IMR-90 (cell line): Measurements from ENCODE around the gene METTL17. TPM values are rescaled to one million over a fixed set of nuclear protein-coding genes. Genes with fewer than 3 reads are reported as not detected.

ENCODE experiments used
- ATAC-seq: fragments of 200-7000 bp; cut with Tn5 transposase; 2 replicates; pipeline ENCODE4 v1.9.1; 2020; ENCODE audit warnings: low read depth, mild to moderate bottlenecking, moderate library complexity
- BruUV-seq: library from RNA; stranded (reverse); fragments of 400-500 nt; replicated peaks from 2 replicates; lab custom pipeline; 2021; lab: Mats Ljungman, UMichigan
- CTCF ChIA-PET: fragments of 300-600 bp; formaldehyde crosslinking; extraction: SDS; loops from one replicate; lab custom pipeline; 2021; ENCODE audit warnings: antibody characterized with exemption; lab: Yijun Ruan, JAX
- POLR2A ChIA-PET: fragments of 300-600 bp; sonication (Branson Sonifier 250); formaldehyde crosslinking; loops from one replicate; lab custom pipeline; 2022; ENCODE audit warnings: antibody characterized with exemption; ENCODE audit not compliant: unreplicated experiment; lab: Charles Lee
- DNase-seq: peaks from one replicate; pipeline ENCODE4 v3.0.0; 2013
- H2AFZ ChIP-seq: replicated peaks from 2 replicates; pipeline ENCODE3; 2013; ENCODE audit warnings: low read length, mild to moderate bottlenecking; ENCODE audit not compliant: poor library complexity
- H2AK5ac ChIP-seq: 2 replicates; pipeline ENCODE4 v1.6.1; 2013; ENCODE audit warnings: low read depth, low read length, inconsistent platforms
- H2AK9ac ChIP-seq: replicated peaks from 2 replicates; pipeline ENCODE3; 2013; ENCODE audit warnings: mild to moderate bottlenecking, low read depth, low read length, moderate library complexity; ENCODE audit not compliant: poor library complexity
- H2BK120ac ChIP-seq: 2 replicates; pipeline ENCODE4 v1.6.1; 2013; ENCODE audit warnings: low read depth, low read length, inconsistent platforms
- H2BK15ac ChIP-seq: 3 replicates; pipeline ENCODE4 v1.6.1; 2013; ENCODE audit warnings: low read depth, low read length, inconsistent platforms
- H2BK20ac ChIP-seq: 2 replicates; pipeline ENCODE4 v1.6.1; 2013; ENCODE audit warnings: low read depth, mild to moderate bottlenecking, inconsistent platforms, low read length, moderate library complexity
- H2BK5ac ChIP-seq: 2 replicates; pipeline ENCODE4 v1.6.1; 2013; ENCODE audit warnings: mild to moderate bottlenecking, low read depth, low read length, inconsistent platforms; ENCODE audit not compliant: poor library complexity, severe bottlenecking
- H3K14ac ChIP-seq: replicated peaks from 2 replicates; pipeline ENCODE4 v1.6.1; 2013; ENCODE audit warnings: low read depth, low read length, inconsistent platforms
- H3K18ac ChIP-seq: 2 replicates; pipeline ENCODE4 v1.6.1; 2013; ENCODE audit warnings: low read depth, low read length, control low read depth
- H3K23ac ChIP-seq: 2 replicates; pipeline ENCODE4 v1.6.1; 2013; ENCODE audit warnings: low read depth, low read length, inconsistent platforms
- H3K27ac ChIP-seq: 2 replicates; pipeline ENCODE4 v1.5.1; 2013; ENCODE audit warnings: mild to moderate bottlenecking, control low read depth, low read length; ENCODE audit not compliant: insufficient read depth
- H3K27me3 ChIP-seq: 2 replicates; pipeline ENCODE4 v1.6.1; 2013; ENCODE audit warnings: low read length; ENCODE audit not compliant: control insufficient read depth, insufficient read depth
- H3K36me3 ChIP-seq: 2 replicates; pipeline ENCODE4 v1.6.1; 2013; ENCODE audit warnings: low read length, mixed read lengths; ENCODE audit not compliant: control insufficient read depth, insufficient read depth
- H3K4ac ChIP-seq: 2 replicates; pipeline ENCODE4 v1.6.1; 2013; ENCODE audit warnings: low read depth, low read length, inconsistent platforms
- H3K4me1 ChIP-seq: 2 replicates; pipeline ENCODE4 v1.6.1; 2013; ENCODE audit warnings: low read length, mixed read lengths; ENCODE audit not compliant: control insufficient read depth, insufficient read depth
- H3K4me2 ChIP-seq: 2 replicates; pipeline ENCODE4 v1.6.1; 2013; ENCODE audit warnings: low read depth, mild to moderate bottlenecking, control low read depth, low read length, moderate library complexity
- H3K4me3 ChIP-seq: 2 replicates; pipeline ENCODE4 v1.5.1; 2013; ENCODE audit warnings: low read depth, mild to moderate bottlenecking, control low read depth, low read length, moderate library complexity; ENCODE audit not compliant: insufficient read depth
- H3K56ac ChIP-seq: 2 replicates; pipeline ENCODE4 v1.6.1; 2013; ENCODE audit warnings: low read length, inconsistent platforms; ENCODE audit not compliant: insufficient read depth; ENCODE audit errors: extremely low read depth
- H3K79me1 ChIP-seq, 2 experiments: 2 replicates each; pipeline ENCODE4 v1.6.1; 2013; ENCODE audit warnings: low read length in 2 of 2, inconsistent platforms in 1 of 2, low read depth in 1 of 2
- H3K9ac ChIP-seq: 2 replicates; pipeline ENCODE4 v1.6.1; 2013; ENCODE audit warnings: low read depth, low read length, control low read depth
- H3K9me1 ChIP-seq: 2 replicates; pipeline ENCODE4 v1.6.1; 2013; ENCODE audit warnings: low read length, inconsistent platforms; ENCODE audit not compliant: insufficient read depth
- H3K9me3 ChIP-seq: 2 replicates; pipeline ENCODE4 v1.6.1; 2013; ENCODE audit warnings: low read length; ENCODE audit not compliant: control insufficient read depth, insufficient read depth
- H4K20me1 ChIP-seq: 2 replicates; pipeline ENCODE4 v1.6.1; 2013; ENCODE audit warnings: low read length, inconsistent platforms; ENCODE audit not compliant: insufficient read depth
- H4K5ac ChIP-seq: 2 replicates; pipeline ENCODE4 v1.6.1; 2013; ENCODE audit warnings: mild to moderate bottlenecking, low read depth, low read length, control low read depth
- H4K8ac ChIP-seq, 2 experiments: 2 replicates each; pipeline ENCODE4 v1.6.1; 2013; ENCODE audit warnings: low read depth in 2 of 2, low read length in 2 of 2, control low read depth in 1 of 2, inconsistent platforms in 1 of 2
- H4K91ac ChIP-seq: 2 replicates; pipeline ENCODE4 v1.6.1; 2013; ENCODE audit warnings: low read depth, low read length, inconsistent platforms; ENCODE audit not compliant: insufficient read depth
- BHLHE40 ChIP-seq: fragments of 150-350 bp; IDR thresholded peaks from 2 replicates; pipeline ENCODE4 v1.6.1; 2016; ENCODE audit warnings: mild to moderate bottlenecking, low read depth, low read length
- CEBPB ChIP-seq: IDR thresholded peaks from 2 replicates; pipeline ENCODE4 v1.6.1; 2012; ENCODE audit warnings: low read depth, low read length, improper control_type of control experiment
- CHD1 ChIP-seq: IDR thresholded peaks from 2 replicates; pipeline ENCODE4 v1.6.1; 2012; ENCODE audit warnings: low read depth, low read length, improper control_type of control experiment
- FOS ChIP-seq: fragments of 150-350 bp; IDR thresholded peaks from 2 replicates; pipeline ENCODE4 v1.6.1; 2016; ENCODE audit warnings: low read depth, low read length
- MAFK ChIP-seq: IDR thresholded peaks from 2 replicates; pipeline ENCODE4 v1.6.1; 2012; ENCODE audit warnings: low read depth, low read length, improper control_type of control experiment
- RCOR1 ChIP-seq: IDR thresholded peaks from 2 replicates; pipeline ENCODE4 v1.6.1; 2012; ENCODE audit warnings: mild to moderate bottlenecking, low read length, improper control_type of control experiment; ENCODE audit not compliant: insufficient replicate concordance
- SMC3 ChIP-seq: fragments of 150-350 bp; IDR thresholded peaks from 2 replicates; pipeline ENCODE4 v1.6.1; 2016; ENCODE audit warnings: low read depth, mild to moderate bottlenecking, antibody characterized with exemption, low read length, moderate library complexity
- WGBS, 2 experiments: methylation state at CpG; one replicate each; pipeline versions ENCODE4 v1.1.5 to v1.1.7; 2013; ENCODE audit warnings: missing lambda C conversion rate in 2 of 2; ENCODE audit not compliant: insufficient read length in 1 of 2; ENCODE audit errors: extremely low coverage in 2 of 2; 5-methylcytosine and 5-hydroxymethylcytosine counted together
- dilution Hi-C: fragments of 300-500 bp; cut with HindIII; formaldehyde crosslinking; loops from one replicate; pipeline ENCODE4 v1.14.3; 2018; ENCODE audit warnings: low sequenced_read_pairs; ENCODE audit not compliant: unreplicated experiment
- in situ Hi-C: fragments of 300-500 bp; cut with MboI; formaldehyde crosslinking; loops from 3 replicates; pipeline ENCODE4 v1.14.3; 2019; ENCODE audit warnings: low sequenced_read_pairs, inconsistent platforms, mixed read lengths
- intact Hi-C: fragments of 100-400 bp; cut with micrococcal nuclease; formaldehyde crosslinking; loops from 2 replicates; pipeline ENCODE4 v1.10.0; 2022
- polyA plus RNA-seq, 3 experiments: library from polyadenylated mRNA; depleted of rRNA; stranded (reverse); fragments of >200 nt; gene quantifications; 2 replicates each; pipeline ENCODE4 v1.2.3, GENCODE V29; 2012; ENCODE audit warnings: low replicate concordance in 1 of 3
- total RNA-seq: library from RNA; depleted of rRNA; stranded (reverse); fragments of >200 nt; gene quantifications from 2 replicates; pipeline ENCODE4 v1.2.3, GENCODE V29; 2012
- TF ChIP-seq, protein P1 (sequence below): conservative IDR thresholded peaks from 2 replicates; pipeline ENCODE4 v1.5.1; 2012; ENCODE audit warnings: mild to moderate bottlenecking, low read depth, low read length, improper control_type of control experiment
- TF ChIP-seq, protein P2 (sequence below): fragments of 150-350 bp; IDR thresholded peaks from 2 replicates; pipeline ENCODE4 v1.6.1; 2017; ENCODE audit warnings: mild to moderate bottlenecking, antibody characterized with exemption, low read length, low read depth
- TF ChIP-seq, protein P3 (sequence below): fragments of 150-350 bp; IDR thresholded peaks from 2 replicates; pipeline ENCODE4 v1.6.1; 2016; ENCODE audit warnings: low read depth, mild to moderate bottlenecking, low read length, moderate library complexity, borderline replicate concordance

METTL17 gene
- total and polyA plus RNA-seq, 2 of the 4 experiments (the other 2 are of a cell fraction): 32.8 to 69.7 TPM

DNA sequence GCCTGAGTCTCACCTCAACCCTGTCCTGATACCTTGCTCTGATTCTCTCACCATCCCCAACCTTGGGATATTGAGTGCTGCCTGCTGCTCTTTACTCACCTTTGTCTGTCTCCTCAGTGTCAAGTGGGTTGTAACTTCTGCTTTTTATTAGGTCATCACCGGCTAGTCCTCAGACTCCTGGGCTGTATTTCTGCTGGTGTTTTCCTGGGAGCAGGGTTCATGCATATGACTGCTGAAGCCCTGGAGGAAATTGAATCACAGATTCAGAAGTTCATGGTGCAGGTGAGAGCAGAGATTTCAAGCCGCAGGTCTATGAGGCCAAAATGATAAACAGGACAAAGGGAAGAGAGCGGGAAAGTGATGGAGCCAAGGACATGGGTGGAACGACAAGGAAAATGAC, 9.8 kb downstream of the METTL17 start:
- Histone ChIP-seq H3K18ac (no peak overlapping the region), H3K14ac (no peak overlapping the region), H3K9me3 (no peaks in the 10 kb centered on the region), H3K27ac (no peak overlapping the region), H3K23ac (no peak overlapping the region), H2AK9ac (no peak overlapping the region), H3K4ac (no peak overlapping the region), H3K4me2 (no peak overlapping the region), H3K4me3 (no peak overlapping the region), H3K9me1 (no peaks in the 10 kb centered on the region), H2AFZ (no peak overlapping the region), H4K5ac (no peak overlapping the region), H2BK20ac (no peak overlapping the region), H4K8ac (no peak overlapping the region), H3K9ac (no peak overlapping the region), H3K4me1 (peaks cover 3% of the 10 kb centered on the region), H3K36me3 (peaks cover 18% of the 10 kb centered on the region), H2AK5ac (no peak overlapping the region), H4K20me1 (no peaks in the 10 kb centered on the region), H3K79me1 (no peaks in the 10 kb centered on the region), H2BK15ac (no peak overlapping the region), H3K27me3 (peaks cover 5% of the 10 kb centered on the region), H3K56ac (no peak overlapping the region), H4K91ac (no peak overlapping the region), H2BK120ac (no peak overlapping the region), H2BK5ac (no peak overlapping the region)
- no peak for DNase-seq
- CTCF ChIA-PET: interaction anchor here (0.6 to 1.4 kb wide), 3 partner anchors 15 to 349 kb away, joined by 3 to 6 read pairs (median 3); no protein-coding TSS in a partner anchor
- no TSS peak for BruUV-seq
- intact Hi-C loops: no loop called here
- 88% methylated on average over 2 of the region's 4 CpGs; no CpG with 5 or more reads in 1 of the 2 experiments for WGBS, 2 experiments
- POLR2A ChIA-PET: interaction anchor here (1.1 kb wide), 1 partner anchor 105 kb away, joined by 3 read pairs; no protein-coding TSS in a partner anchor
- ATAC-seq: no peak
- no peak for TF ChIP-seq CEBPB
- no peak for TF ChIP-seq MAFK
- TF ChIP-seq, protein P1, sequence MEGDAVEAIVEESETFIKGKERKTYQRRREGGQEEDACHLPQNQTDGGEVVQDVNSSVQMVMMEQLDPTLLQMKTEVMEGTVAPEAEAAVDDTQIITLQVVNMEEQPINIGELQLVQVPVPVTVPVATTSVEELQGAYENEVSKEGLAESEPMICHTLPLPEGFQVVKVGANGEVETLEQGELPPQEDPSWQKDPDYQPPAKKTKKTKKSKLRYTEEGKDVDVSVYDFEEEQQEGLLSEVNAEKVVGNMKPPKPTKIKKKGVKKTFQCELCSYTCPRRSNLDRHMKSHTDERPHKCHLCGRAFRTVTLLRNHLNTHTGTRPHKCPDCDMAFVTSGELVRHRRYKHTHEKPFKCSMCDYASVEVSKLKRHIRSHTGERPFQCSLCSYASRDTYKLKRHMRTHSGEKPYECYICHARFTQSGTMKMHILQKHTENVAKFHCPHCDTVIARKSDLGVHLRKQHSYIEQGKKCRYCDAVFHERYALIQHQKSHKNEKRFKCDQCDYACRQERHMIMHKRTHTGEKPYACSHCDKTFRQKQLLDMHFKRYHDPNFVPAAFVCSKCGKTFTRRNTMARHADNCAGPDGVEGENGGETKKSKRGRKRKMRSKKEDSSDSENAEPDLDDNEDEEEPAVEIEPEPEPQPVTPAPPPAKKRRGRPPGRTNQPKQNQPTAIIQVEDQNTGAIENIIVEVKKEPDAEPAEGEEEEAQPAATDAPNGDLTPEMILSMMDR: no peak
- TF ChIP-seq BHLHE40: no peak
- no peak for TF ChIP-seq RCOR1
- no peak for TF ChIP-seq FOS
- TF ChIP-seq CHD1: no peak
- TF ChIP-seq, protein P2, sequence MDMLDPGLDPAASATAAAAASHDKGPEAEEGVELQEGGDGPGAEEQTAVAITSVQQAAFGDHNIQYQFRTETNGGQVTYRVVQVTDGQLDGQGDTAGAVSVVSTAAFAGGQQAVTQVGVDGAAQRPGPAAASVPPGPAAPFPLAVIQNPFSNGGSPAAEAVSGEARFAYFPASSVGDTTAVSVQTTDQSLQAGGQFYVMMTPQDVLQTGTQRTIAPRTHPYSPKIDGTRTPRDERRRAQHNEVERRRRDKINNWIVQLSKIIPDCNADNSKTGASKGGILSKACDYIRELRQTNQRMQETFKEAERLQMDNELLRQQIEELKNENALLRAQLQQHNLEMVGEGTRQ: no peak
- TF ChIP-seq, protein P3, sequence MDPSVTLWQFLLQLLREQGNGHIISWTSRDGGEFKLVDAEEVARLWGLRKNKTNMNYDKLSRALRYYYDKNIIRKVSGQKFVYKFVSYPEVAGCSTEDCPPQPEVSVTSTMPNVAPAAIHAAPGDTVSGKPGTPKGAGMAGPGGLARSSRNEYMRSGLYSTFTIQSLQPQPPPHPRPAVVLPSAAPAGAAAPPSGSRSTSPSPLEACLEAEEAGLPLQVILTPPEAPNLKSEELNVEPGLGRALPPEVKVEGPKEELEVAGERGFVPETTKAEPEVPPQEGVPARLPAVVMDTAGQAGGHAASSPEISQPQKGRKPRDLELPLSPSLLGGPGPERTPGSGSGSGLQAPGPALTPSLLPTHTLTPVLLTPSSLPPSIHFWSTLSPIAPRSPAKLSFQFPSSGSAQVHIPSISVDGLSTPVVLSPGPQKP: no peak
- no peak for TF ChIP-seq SMC3
- in situ Hi-C loops: loop anchor here (25.0 kb wide), 1 partner anchor 662 kb away; the partner anchor contains the start of genes CCNB1IP1 and PARP2
- dilution Hi-C loops: no loop called here
